Endothelial cell of umbilical vein (primary cell): Measurements from ENCODE around the gene EIF1AD. TPM values are rescaled to one million over a fixed set of nuclear protein-coding genes. Genes with fewer than 3 reads are reported as not detected.

Source experiments
- BruUV-seq: library from RNA; stranded (reverse); fragments of 400-500 nt; replicated peaks from 2 replicates; lab custom pipeline; 2021; lab: Mats Ljungman, UMichigan
- CTCF ChIA-PET: fragments of 300-600, 350-600 bp; sonication (Branson Sonifier 250); formaldehyde crosslinking; loops from one replicate; lab custom pipeline; 2021; ENCODE audit warnings: antibody characterized with exemption, inconsistent platforms; lab: Charles Lee
- POLR2A ChIA-PET: fragments of 300-600, 350-600 bp; sonication (Branson Sonifier 250); formaldehyde crosslinking; loops from one replicate; lab custom pipeline; 2021; ENCODE audit warnings: antibody characterized with exemption, inconsistent platforms; lab: Charles Lee
- DNase-seq: peaks from one replicate; pipeline ENCODE4 v3.0.0-alpha.2; 2011; ENCODE audit warnings: low read depth, low spot score
- FAIRE-seq: peaks from 2 replicates; lab custom pipeline; 2011; peaks lifted over from hg19 to GRCh38; lab: Jason Lieb, UNC
- H2AFZ ChIP-seq: 2 replicates; pipeline ENCODE4 v1.6.0; 2012; ENCODE audit warnings: low read depth, low read length, control low read depth, inconsistent platforms
- H3K27ac ChIP-seq: 2 replicates; pipeline ENCODE4 v1.5.1; 2011; ENCODE audit warnings: low read depth, mild to moderate bottlenecking, control low read depth, low read length, moderate library complexity; ENCODE audit not compliant: insufficient read depth
- H3K27me3 ChIP-seq, 2 experiments: 2 replicates each; pipeline versions ENCODE4 v1.6.0 to v1.6.1; 2011; ENCODE audit warnings: low read length in 2 of 2, mixed read lengths in 1 of 2; ENCODE audit not compliant: control insufficient read depth in 2 of 2, insufficient read depth in 2 of 2
- H3K36me3 ChIP-seq, 2 experiments: 2 replicates in 1 of 2; 3 replicates in 1 of 2; pipeline ENCODE4 v1.5.1; 2011; ENCODE audit warnings: low read length in 2 of 2, mild to moderate bottlenecking in 1 of 2, moderate library complexity in 1 of 2; ENCODE audit not compliant: control insufficient read depth in 2 of 2, insufficient read depth in 2 of 2; ENCODE audit errors: extremely low read depth in 1 of 2
- H3K4me1 ChIP-seq: 3 replicates; pipeline ENCODE4 v1.5.1; 2011; ENCODE audit warnings: mild to moderate bottlenecking, low read length; ENCODE audit not compliant: control insufficient read depth, insufficient read depth; ENCODE audit errors: extremely low read depth
- H3K4me2 ChIP-seq: 2 replicates; pipeline ENCODE4 v1.6.1; 2011; ENCODE audit warnings: low read length, control low read depth, mixed read lengths; ENCODE audit not compliant: insufficient read depth
- H3K4me3 ChIP-seq, 3 experiments: fragments of 200-600 bp in 1 of 3; sonication (generic), shearing (Covaris generic) in 1 of 3; replicated peaks in 1 of 3; 2 replicates each; pipeline ENCODE4 v1.5.1; 2011 to 2016; ENCODE audit warnings: control low read depth in 3 of 3, low read length in 3 of 3, mild to moderate bottlenecking in 2 of 3, inconsistent platforms in 1 of 3, low read depth in 1 of 3, moderate library complexity in 1 of 3; ENCODE audit not compliant: insufficient read depth in 1 of 3
- H3K79me2 ChIP-seq: 2 replicates; pipeline ENCODE4 v1.6.0; 2012; ENCODE audit warnings: low read length, inconsistent platforms; ENCODE audit not compliant: control insufficient read depth, insufficient read depth
- H3K9ac ChIP-seq: replicated peaks from 2 replicates; pipeline ENCODE3; 2011; ENCODE audit warnings: low read length, control low read depth; ENCODE audit not compliant: insufficient read depth; ENCODE audit errors: extremely low read depth
- H3K9me1 ChIP-seq: replicated peaks from 3 replicates; pipeline ENCODE4 v1.6.0; 2011; ENCODE audit warnings: mild to moderate bottlenecking, low read length; ENCODE audit not compliant: control insufficient read depth, insufficient read depth; ENCODE audit errors: extremely low read depth
- H3K9me3 ChIP-seq: replicated peaks from 2 replicates; pipeline ENCODE4 v1.5.1; 2012; ENCODE audit warnings: low read length, inconsistent platforms; ENCODE audit not compliant: control insufficient read depth, insufficient read depth
- H4K20me1 ChIP-seq: replicated peaks from 2 replicates; pipeline ENCODE3; 2011; ENCODE audit warnings: mild to moderate bottlenecking, low read length; ENCODE audit not compliant: control insufficient read depth, insufficient read depth; ENCODE audit errors: extremely low read depth
- CTCF ChIP-seq, 2 donors: IDR thresholded peaks; 1 replicate in 1 of 2; 2 replicates in 1 of 2; pipeline ENCODE4 v1.5.1; 2011; ENCODE audit warnings: low read length in 2 of 2, mild to moderate bottlenecking in 2 of 2, moderate library complexity in 2 of 2, control low read depth in 1 of 2, inconsistent platforms in 1 of 2, low read depth in 1 of 2; ENCODE audit not compliant: insufficient read depth in 1 of 2; ENCODE audit errors: extremely low read depth in 1 of 2
- EZH2 ChIP-seq: IDR thresholded peaks from 2 replicates; pipeline ENCODE4 v1.6.1; 2012; ENCODE audit warnings: borderline replicate concordance, low read depth, mild to moderate bottlenecking, moderate library complexity, low read length, inconsistent platforms; ENCODE audit not compliant: severe bottlenecking
- FOS ChIP-seq: IDR thresholded peaks from 2 replicates; pipeline ENCODE4 v1.6.1; 2011; ENCODE audit warnings: mild to moderate bottlenecking, low read length, moderate library complexity, borderline replicate concordance; ENCODE audit not compliant: insufficient read depth
- GATA2 ChIP-seq: IDR thresholded peaks from 2 replicates; pipeline ENCODE4 v1.7.0; 2011; ENCODE audit warnings: low read depth, mild to moderate bottlenecking, moderate library complexity, mixed read lengths, low read length; ENCODE audit not compliant: insufficient read length, insufficient read depth
- JUN ChIP-seq: IDR thresholded peaks from 2 replicates; pipeline ENCODE4 v1.6.1; 2011; ENCODE audit warnings: borderline replicate concordance, low read depth; ENCODE audit not compliant: insufficient read length, insufficient read depth
- MAX ChIP-seq: IDR thresholded peaks from 2 replicates; pipeline ENCODE4 v1.6.1; 2011; ENCODE audit not compliant: insufficient read depth, insufficient read length
- MYC ChIP-seq: IDR thresholded peaks from one replicate; pipeline ENCODE4 v1.6.1; 2011; ENCODE audit warnings: mild to moderate bottlenecking, low read depth, low read length
- POLR2A ChIP-seq: IDR thresholded peaks from 2 replicates; pipeline ENCODE4 v1.6.1; 2012; ENCODE audit warnings: low read depth, mild to moderate bottlenecking, control low read depth, low read length
- POLR2AphosphoS5 ChIP-seq: IDR thresholded peaks from 2 replicates; pipeline ENCODE4 v1.6.1; 2012; ENCODE audit warnings: low read depth, mild to moderate bottlenecking, control low read depth, low read length, moderate library complexity; ENCODE audit not compliant: insufficient read depth
- dilution Hi-C: fragments of 300-500 bp; cut with MboI; formaldehyde crosslinking; loops from one replicate; pipeline ENCODE4 v1.15.0; 2019; ENCODE audit warnings: low sequenced_read_pairs; ENCODE audit not compliant: extremely low pct_ligation_motif_present
- intact Hi-C: fragments of 100-400 bp; cut with micrococcal nuclease; formaldehyde crosslinking; loops from one replicate; pipeline ENCODE4 v1.10.0; 2022
- polyA plus RNA-seq, 4 experiments: library from polyadenylated mRNA; depleted of rRNA in 3 of 4; stranded (reverse) in 3 of 4; unstranded in 1 of 4; fragments of >200 nt; gene quantifications; 2 replicates each; pipeline versions ENCODE4 v1.2.1 to v1.2.3, GENCODE V29; 2011 to 2012; ENCODE audit warnings: missing spikeins in 1 of 4
- total RNA-seq: library from RNA; stranded (reverse); gene quantifications from 2 replicates; pipeline ENCODE4 v1.2.3, GENCODE V29; 2021

EIF1AD gene
- total and polyA plus RNA-seq, 2 donors (not counting 3 experiments of a cell fraction or from before 2014, with no cell fraction given) = 39.3 to 39.7 TPM

- dilution Hi-C loops = no loop called here
These were observed 14.6 kb downstream of the EIF1AD start for GRCh38 chr11:65987336-65987735.

More at GRCh38 chr11:65987336-65987735, 14.6 kb downstream of the EIF1AD start:
- Histone ChIP-seq H3K36me3 (peaks cover 0 to 6% of the 10 kb centered on the region in 2 experiments), H3K9me3 (no peaks in the 10 kb centered on the region), H3K4me3 (no peak overlapping the region), H2AFZ (no peak overlapping the region), H3K9ac (no peak overlapping the region), H3K27me3 (no peaks in the 10 kb centered on the region), H3K4me2 (no peak overlapping the region), H3K9me1 (no peaks in the 10 kb centered on the region), H3K27ac (no peak overlapping the region), H3K4me1 (no peaks in the 10 kb centered on the region), H4K20me1 (no peaks in the 10 kb centered on the region), H3K79me2 (no peaks in the 10 kb centered on the region)
- TF ChIP-seq FOS (no peak), POLR2A (no peak), CTCF (IDR thresholded peaks at IDR 0.05; ENCODE audit: extremely low read depth in 1 of 2, insufficient read depth in 1 of 2, low read depth in 1 of 2, low read length in 2 of 2) (no peak), EZH2 (no peak), JUN (no peak), MAX (no peak), MYC (no peak), POLR2AphosphoS5 (no peak), GATA2 (no peak)
- ChIA-PET CTCF (interaction anchor here (4.7 to 5.1 kb wide), 2 partner anchors 102 to 103 kb away, joined by 33 to 115 read pairs; no protein-coding TSS in a partner anchor), POLR2A (no interaction called here)
- FAIRE-seq = no peak
- intact Hi-C loops = loop anchor here (5.0 kb wide), 1 partner anchor 350 kb away; the partner anchor contains the start of gene SIPA1
- no TSS peak for BruUV-seq
- DNase-seq = no peak
